ENCODE measurements around the gene LRRC26. TPM values are rescaled to one million over a fixed set of nuclear protein-coding genes. Genes with fewer than 3 reads are reported as not detected.

LRRC26 gene
- total and polyA plus RNA-seq, 4 experiments from 2014 or later = not detected

- Histone ChIP-seq H3K27ac (ENCODE audit: low read depth, low read length) (no peak overlapping the region), H3K4me1 (ENCODE audit: insufficient read depth, low read length) (peaks cover 19% of the 10 kb centered on the region), H3K36me3 (ENCODE audit: insufficient read depth, low read length) (no peaks in the 10 kb centered on the region), H3K4me3 (ENCODE audit: low read length in 2 of 2) (peak overlapping the region in 1 of 2 donors; percentile 44), H3K9me3 (ENCODE audit: control insufficient read depth in 1 of 2, low read length in 2 of 2) (no peaks in the 10 kb centered on the region), H3K27me3 (ENCODE audit: insufficient read depth, low read length) (peaks cover 9% of the 10 kb centered on the region)
- H3K9me3 Mint-ChIP-seq = no peaks in the 10 kb centered on the region
- DNase-seq = peak; percentile 31 to 59 (median 44)
- peak overlapping the region in 7 of 8 donors; percentile 38 to 72 (median 54) for H3K4me3 Mint-ChIP-seq
- peaks cover 6 to 22% (median 16%) of the 10 kb centered on the region in 4 donors for H3K4me1 Mint-ChIP-seq
- ChIA-PET CTCF (ENCODE audit: partially characterized antibody) (interaction anchor here (1.4 kb wide), 1 partner anchor 33 kb away, joined by 3 read pairs; no protein-coding TSS in a partner anchor), POLR2A (ENCODE audit: partially characterized antibody) (interaction anchor here (0.6 to 1.7 kb wide), 4 partner anchors 14 to 84 kb away, joined by 3 to 4 read pairs (median 3); partner anchors contain the start of gene TUBB4B)
- peaks cover 6 to 32% of the 10 kb centered on the region in 2 donors for H3K27me3 Mint-ChIP-seq
- H3K27ac Mint-ChIP-seq = peak overlapping the region in 1 of 7 donors; percentile 59
- intact Hi-C loops (cut with micrococcal nuclease) = no loop called here
- no peaks in the 10 kb centered on the region for H3K36me3 Mint-ChIP-seq
Measured at GRCh38 chr9:137156567-137157375, 13.1 kb downstream of the LRRC26 start.

- CTCF ChIA-PET (ENCODE audit: partially characterized antibody) = no interaction called here
- H3K4me1 Mint-ChIP-seq = peaks cover 2 to 16% (median 5%) of the 10 kb centered on the region in 4 donors
- Histone ChIP-seq H3K27me3 (ENCODE audit: insufficient read depth, low read length) (no peaks in the 10 kb centered on the region), H3K27ac (ENCODE audit: low read depth, low read length) (no peak overlapping the region), H3K36me3 (ENCODE audit: insufficient read depth, low read length) (no peaks in the 10 kb centered on the region), H3K4me1 (ENCODE audit: insufficient read depth, low read length) (peaks cover 13% of the 10 kb centered on the region), H3K9me3 (ENCODE audit: control insufficient read depth in 1 of 2, low read length in 2 of 2) (no peaks in the 10 kb centered on the region), H3K4me3 (ENCODE audit: low read length in 2 of 2) (no peak overlapping the region)
- peaks cover under 1 to 15% of the 10 kb centered on the region in 2 donors for H3K27me3 Mint-ChIP-seq
- POLR2A ChIA-PET (ENCODE audit: partially characterized antibody) = no interaction called here
- H3K27ac Mint-ChIP-seq = no peak overlapping the region
- H3K4me3 Mint-ChIP-seq = no peak overlapping the region
- no peaks in the 10 kb centered on the region for H3K36me3 Mint-ChIP-seq
- intact Hi-C loops (cut with micrococcal nuclease) = no loop called here
- no peak for DNase-seq
- no peaks in the 10 kb centered on the region for H3K9me3 Mint-ChIP-seq
Measured at GRCh38 chr9:137152844-137153405, 16.9 kb downstream of the LRRC26 start.

- Mint-ChIP-seq H3K27me3 (peaks cover 3 to 9% of the 10 kb centered on the region in 2 donors), H3K4me1 (peaks cover 0 to 8% (median 0%) of the 10 kb centered on the region in 4 donors), H3K36me3 (no peaks in the 10 kb centered on the region), H3K9me3 (no peaks in the 10 kb centered on the region), H3K4me3 (no peak overlapping the region), H3K27ac (peak overlapping the region in 2 of 7 donors; percentile 58 to 62)
- Histone ChIP-seq H3K36me3 (ENCODE audit: insufficient read depth, low read length) (no peaks in the 10 kb centered on the region), H3K4me3 (ENCODE audit: low read length in 2 of 2) (no peak overlapping the region), H3K27me3 (ENCODE audit: insufficient read depth, low read length) (no peaks in the 10 kb centered on the region), H3K27ac (ENCODE audit: low read depth, low read length) (no peak overlapping the region), H3K9me3 (ENCODE audit: control insufficient read depth in 1 of 2, low read length in 2 of 2) (no peaks in the 10 kb centered on the region), H3K4me1 (ENCODE audit: insufficient read depth, low read length) (no peaks in the 10 kb centered on the region)
- peak in 1 of 5 donors; percentile 34 for DNase-seq
- CTCF ChIA-PET (ENCODE audit: partially characterized antibody) = no interaction called here
- POLR2A ChIA-PET (ENCODE audit: partially characterized antibody) = no interaction called here
- intact Hi-C loops (cut with micrococcal nuclease) = no loop called here
Measured at GRCh38 chr9:137150617-137151457, 19.0 kb downstream of the LRRC26 start.

- no peaks in the 10 kb centered on the region for H3K9me3 ChIP-seq (ENCODE audit: control insufficient read depth in 1 of 2, low read length in 2 of 2)
- H3K4me3 ChIP-seq (ENCODE audit: low read length in 2 of 2) = no peak overlapping the region
- Mint-ChIP-seq H3K27ac (no peak overlapping the region), H3K27me3 (peaks cover 3 to 6% of the 10 kb centered on the region in 2 donors), H3K9me3 (no peaks in the 10 kb centered on the region), H3K4me3 (no peak overlapping the region), H3K36me3 (no peaks in the 10 kb centered on the region), H3K4me1 (peaks cover 0 to 8% (median 0%) of the 10 kb centered on the region in 4 donors)
- DNase-seq = peak in 1 of 5 donors; percentile 18
- CTCF ChIA-PET (ENCODE audit: partially characterized antibody) = no interaction called here
- no peaks in the 10 kb centered on the region for H3K36me3 ChIP-seq (ENCODE audit: insufficient read depth, low read length)
- intact Hi-C loops (cut with micrococcal nuclease) = no loop called here
- no peaks in the 10 kb centered on the region for H3K4me1 ChIP-seq (ENCODE audit: insufficient read depth, low read length)
- H3K27ac ChIP-seq (ENCODE audit: low read depth, low read length) = no peak overlapping the region
- no peaks in the 10 kb centered on the region for H3K27me3 ChIP-seq (ENCODE audit: insufficient read depth, low read length)
- POLR2A ChIA-PET (ENCODE audit: partially characterized antibody) = no interaction called here
Measured at GRCh38 chr9:137149942-137150616, 19.8 kb downstream of the LRRC26 start.

GRCh38 chr9:137149363-137149762 lies 20.5 kb downstream of the LRRC26 start:
- Histone ChIP-seq H3K4me1 (ENCODE audit: insufficient read depth, low read length) (no peaks in the 10 kb centered on the region), H3K27ac (ENCODE audit: low read depth, low read length) (no peak overlapping the region), H3K27me3 (ENCODE audit: insufficient read depth, low read length) (no peaks in the 10 kb centered on the region), H3K4me3 (ENCODE audit: low read length in 2 of 2) (no peak overlapping the region), H3K9me3 (ENCODE audit: control insufficient read depth in 1 of 2, low read length in 2 of 2) (no peaks in the 10 kb centered on the region), H3K36me3 (ENCODE audit: insufficient read depth, low read length) (no peaks in the 10 kb centered on the region)
- Mint-ChIP-seq H3K4me3 (no peak overlapping the region), H3K27ac (no peak overlapping the region), H3K27me3 (peaks cover 3% of the 10 kb centered on the region in 2 donors), H3K9me3 (no peaks in the 10 kb centered on the region), H3K36me3 (no peaks in the 10 kb centered on the region), H3K4me1 (peaks cover 0 to 8% (median 0%) of the 10 kb centered on the region in 4 donors)
- POLR2A ChIA-PET (ENCODE audit: partially characterized antibody) = no interaction called here
- intact Hi-C loops (cut with micrococcal nuclease) = no loop called here
- CTCF ChIA-PET (ENCODE audit: partially characterized antibody) = interaction anchor here (0.7 kb wide), 1 partner anchor 78 kb away, joined by 3 read pairs; the partner anchor contains the start of gene RNF224
- DNase-seq = peak in 1 of 5 donors; percentile 14

- Histone ChIP-seq H3K9me3 (ENCODE audit: control insufficient read depth in 1 of 2, low read length in 2 of 2) (no peaks in the 10 kb centered on the region), H3K4me1 (ENCODE audit: insufficient read depth, low read length) (no peaks in the 10 kb centered on the region), H3K4me3 (ENCODE audit: low read length in 2 of 2) (no peak overlapping the region), H3K27me3 (ENCODE audit: insufficient read depth, low read length) (no peaks in the 10 kb centered on the region), H3K36me3 (ENCODE audit: insufficient read depth, low read length) (no peaks in the 10 kb centered on the region), H3K27ac (ENCODE audit: low read depth, low read length) (no peak overlapping the region)
- Mint-ChIP-seq H3K27me3 (peaks cover 3 to 6% of the 10 kb centered on the region in 2 donors), H3K4me3 (no peak overlapping the region), H3K27ac (no peak overlapping the region), H3K9me3 (no peaks in the 10 kb centered on the region), H3K4me1 (peaks cover 0 to 8% (median 0%) of the 10 kb centered on the region in 4 donors), H3K36me3 (no peaks in the 10 kb centered on the region)
- intact Hi-C loops (cut with micrococcal nuclease) = no loop called here
- POLR2A ChIA-PET (ENCODE audit: partially characterized antibody) = no interaction called here
- peak in 1 of 5 donors; percentile 5 for DNase-seq
- CTCF ChIA-PET (ENCODE audit: partially characterized antibody) = no interaction called here
Measured at GRCh38 chr9:137148661-137149060, 21.2 kb downstream of the LRRC26 start.

All from CD4-positive, alpha-beta memory T cell (primary cell).